ENCODE results near the gene SMAD6. TPM values are rescaled to one million over a fixed set of nuclear protein-coding genes. Genes with fewer than 3 reads are reported as not detected.

Gene SMAD6
- total and polyA plus RNA-seq, 2 experiments from 2014 or later, result 26.6 to 35.4 TPM

DNA sequence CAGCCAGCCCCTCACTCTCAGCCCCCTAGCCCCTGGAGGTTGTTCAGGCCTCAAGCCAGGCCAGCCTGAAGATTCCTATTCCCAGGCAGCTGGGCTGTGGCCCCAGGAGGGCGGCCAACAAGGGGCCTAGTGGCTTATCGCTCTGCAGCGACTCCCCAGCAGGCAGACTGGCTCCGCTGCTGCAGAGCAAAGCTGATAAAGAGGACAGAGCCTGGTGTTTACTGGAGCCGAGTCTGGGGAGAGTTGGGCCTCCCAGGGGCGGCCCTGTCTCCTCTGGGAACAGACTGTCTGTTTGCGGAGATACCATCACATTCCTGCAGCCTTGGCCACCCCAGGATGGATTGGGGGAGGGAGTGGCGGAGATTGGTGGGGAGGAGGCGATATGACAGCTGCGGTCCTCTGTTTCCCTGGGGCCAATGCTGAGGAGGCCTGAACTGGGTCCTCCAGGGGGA is 22.4 kb upstream of the SMAD6 start:
- no peak for TF ChIP-seq EZH2 (IDR thresholded peaks at IDR 0.05; ENCODE audit: borderline replicate concordance)
- TF ChIP-seq, protein P1, sequence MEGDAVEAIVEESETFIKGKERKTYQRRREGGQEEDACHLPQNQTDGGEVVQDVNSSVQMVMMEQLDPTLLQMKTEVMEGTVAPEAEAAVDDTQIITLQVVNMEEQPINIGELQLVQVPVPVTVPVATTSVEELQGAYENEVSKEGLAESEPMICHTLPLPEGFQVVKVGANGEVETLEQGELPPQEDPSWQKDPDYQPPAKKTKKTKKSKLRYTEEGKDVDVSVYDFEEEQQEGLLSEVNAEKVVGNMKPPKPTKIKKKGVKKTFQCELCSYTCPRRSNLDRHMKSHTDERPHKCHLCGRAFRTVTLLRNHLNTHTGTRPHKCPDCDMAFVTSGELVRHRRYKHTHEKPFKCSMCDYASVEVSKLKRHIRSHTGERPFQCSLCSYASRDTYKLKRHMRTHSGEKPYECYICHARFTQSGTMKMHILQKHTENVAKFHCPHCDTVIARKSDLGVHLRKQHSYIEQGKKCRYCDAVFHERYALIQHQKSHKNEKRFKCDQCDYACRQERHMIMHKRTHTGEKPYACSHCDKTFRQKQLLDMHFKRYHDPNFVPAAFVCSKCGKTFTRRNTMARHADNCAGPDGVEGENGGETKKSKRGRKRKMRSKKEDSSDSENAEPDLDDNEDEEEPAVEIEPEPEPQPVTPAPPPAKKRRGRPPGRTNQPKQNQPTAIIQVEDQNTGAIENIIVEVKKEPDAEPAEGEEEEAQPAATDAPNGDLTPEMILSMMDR (IDR thresholded peaks at IDR 0.05; ENCODE audit: poor library complexity), result no peak
- peak overlapping the region; percentile 90 for H3K27ac ChIP-seq
- 11% methylated on average over 10 of the region's 10 CpGs for WGBS (ENCODE audit: low lambda C conversion rate, missing lambda C conversion rate)
- peak; percentile 85 for DNase-seq (ENCODE audit: low spot score)
- H3K36me3 ChIP-seq (replicated peaks; ENCODE audit: insufficient read depth, low read depth), result no peaks in the 10 kb centered on the region
- H3K4me2 ChIP-seq, result peak overlapping the region; percentile 58
- H3K4me1 ChIP-seq (ENCODE audit: insufficient read depth), result peaks cover 28% of the 10 kb centered on the region
- H3K79me2 ChIP-seq, result no peaks in the 10 kb centered on the region
- H2AFZ ChIP-seq, result no peak overlapping the region
- no peak overlapping the region for H3K4me3 ChIP-seq
- no peaks in the 10 kb centered on the region for H3K27me3 ChIP-seq
- no peaks in the 10 kb centered on the region for H4K20me1 ChIP-seq (ENCODE audit: insufficient read depth, poor library complexity, severe bottlenecking)
- H3K9me2 ChIP-seq (replicated peaks; ENCODE audit: insufficient read depth), result no peaks in the 10 kb centered on the region
- H3K9me3 ChIP-seq (ENCODE audit: low read depth), result no peaks in the 10 kb centered on the region

DNA sequence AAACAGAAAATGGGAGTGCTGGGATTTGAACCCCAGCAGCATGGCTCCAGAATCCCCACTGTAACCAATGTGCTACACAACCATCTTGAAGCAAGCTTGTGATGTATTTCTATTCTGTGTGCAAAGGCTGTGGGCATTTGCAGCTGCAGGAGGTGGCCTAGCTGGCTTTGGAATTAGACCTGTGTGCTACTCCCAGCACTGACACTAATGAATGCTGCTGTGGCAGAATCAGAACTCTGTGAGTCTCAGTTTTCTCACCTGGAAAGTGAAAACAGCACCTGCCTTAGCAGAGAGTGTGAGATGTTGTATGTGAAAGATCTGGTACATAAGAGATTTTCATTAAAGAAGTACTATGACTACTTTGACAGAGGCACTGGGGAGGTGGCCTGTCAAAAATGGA is 21.5 kb upstream of the SMAD6 start:
- no peaks in the 10 kb centered on the region for H3K36me3 ChIP-seq (replicated peaks; ENCODE audit: insufficient read depth, low read depth)
- peak overlapping the region; percentile 90 for H3K27ac ChIP-seq
- H4K20me1 ChIP-seq (ENCODE audit: insufficient read depth, poor library complexity, severe bottlenecking), result no peaks in the 10 kb centered on the region
- H3K9me3 ChIP-seq (ENCODE audit: low read depth), result no peaks in the 10 kb centered on the region
- no peaks in the 10 kb centered on the region for H3K79me2 ChIP-seq
- H3K9me2 ChIP-seq (replicated peaks; ENCODE audit: insufficient read depth), result no peaks in the 10 kb centered on the region
- peaks cover 28% of the 10 kb centered on the region for H3K4me1 ChIP-seq (ENCODE audit: insufficient read depth)
- H2AFZ ChIP-seq, result no peak overlapping the region
- DNase-seq (ENCODE audit: low spot score), result no peak
- no peaks in the 10 kb centered on the region for H3K27me3 ChIP-seq
- peak overlapping the region; percentile 58 for H3K4me2 ChIP-seq
- no peak overlapping the region for H3K4me3 ChIP-seq
- TF ChIP-seq EZH2phosphoT487 (IDR thresholded peaks at IDR 0.05; ENCODE audit: low read depth, severe bottlenecking, unreplicated experiment), result no peak
- TF ChIP-seq, protein P1 (IDR thresholded peaks at IDR 0.05; ENCODE audit: poor library complexity), result no peak
- no peak for TF ChIP-seq EZH2 (IDR thresholded peaks at IDR 0.05; ENCODE audit: borderline replicate concordance)

DNA sequence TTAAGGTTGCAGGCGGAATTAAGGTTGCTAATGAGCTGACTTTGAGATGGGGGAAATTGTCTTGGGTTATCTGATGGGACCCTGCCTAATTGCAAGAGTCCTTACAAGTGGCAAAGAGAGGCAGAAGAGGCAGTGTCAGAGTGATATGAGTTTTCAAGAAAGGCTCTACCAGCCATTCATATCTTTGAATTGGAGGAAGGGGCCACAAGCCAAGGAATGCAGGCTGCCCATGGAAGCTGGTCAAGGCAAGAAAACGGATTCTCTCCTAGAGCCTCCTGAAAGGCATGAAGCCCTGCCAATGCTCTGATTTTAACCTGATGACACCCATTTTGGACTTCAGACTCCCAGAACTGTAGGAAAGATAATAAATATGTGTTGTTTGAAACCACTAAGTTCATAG is 20.6 kb upstream of the SMAD6 start:
- Histone ChIP-seq H3K27me3 (no peaks in the 10 kb centered on the region), H4K20me1 (ENCODE audit: insufficient read depth, poor library complexity, severe bottlenecking) (no peaks in the 10 kb centered on the region), H3K36me3 (replicated peaks; ENCODE audit: insufficient read depth, low read depth) (no peaks in the 10 kb centered on the region), H3K79me2 (no peaks in the 10 kb centered on the region), H3K27ac (no peak overlapping the region), H3K9me2 (replicated peaks; ENCODE audit: insufficient read depth) (no peaks in the 10 kb centered on the region), H2AFZ (no peak overlapping the region), H3K9me3 (ENCODE audit: low read depth) (no peaks in the 10 kb centered on the region), H3K4me1 (ENCODE audit: insufficient read depth) (peaks cover 28% of the 10 kb centered on the region), H3K4me2 (no peak overlapping the region), H3K4me3 (no peak overlapping the region)
- WGBS (ENCODE audit: low lambda C conversion rate, missing lambda C conversion rate), result 98% methylated on average over 2 of the region's 2 CpGs
- TF ChIP-seq EZH2phosphoT487 (IDR thresholded peaks at IDR 0.05; ENCODE audit: low read depth, severe bottlenecking, unreplicated experiment) (no peak), EZH2 (IDR thresholded peaks at IDR 0.05; ENCODE audit: borderline replicate concordance) (no peak)
- TF ChIP-seq, protein P1 (IDR thresholded peaks at IDR 0.05; ENCODE audit: poor library complexity), result no peak
- no peak for DNase-seq (ENCODE audit: low spot score)

DNA sequence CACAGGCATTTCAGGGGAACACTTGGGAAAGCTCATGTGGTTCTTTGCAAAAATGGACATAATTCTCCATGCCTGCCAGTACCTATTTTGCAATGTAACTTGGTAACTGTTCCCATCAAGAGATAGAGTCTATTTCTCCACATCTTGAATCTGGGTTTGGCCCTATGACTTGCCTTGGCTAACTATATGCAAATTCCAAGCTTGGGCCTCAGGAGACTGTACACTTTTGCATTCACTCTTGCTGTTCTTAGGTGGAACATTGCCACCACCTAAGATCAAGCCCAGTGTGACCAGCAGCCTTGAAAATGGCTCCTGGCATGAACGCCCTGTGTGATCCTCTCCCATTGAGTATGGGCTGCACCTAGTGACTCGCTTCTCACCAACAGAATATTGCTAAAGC is 19.8 kb upstream of the SMAD6 start:
- Histone ChIP-seq H3K4me1 (ENCODE audit: insufficient read depth) (peaks cover 28% of the 10 kb centered on the region), H3K79me2 (no peaks in the 10 kb centered on the region), H2AFZ (no peak overlapping the region), H3K9me3 (ENCODE audit: low read depth) (no peaks in the 10 kb centered on the region), H3K4me3 (no peak overlapping the region), H3K9me2 (replicated peaks; ENCODE audit: insufficient read depth) (no peaks in the 10 kb centered on the region), H4K20me1 (ENCODE audit: insufficient read depth, poor library complexity, severe bottlenecking) (no peaks in the 10 kb centered on the region), H3K27ac (no peak overlapping the region), H3K36me3 (replicated peaks; ENCODE audit: insufficient read depth, low read depth) (no peaks in the 10 kb centered on the region), H3K27me3 (no peaks in the 10 kb centered on the region), H3K4me2 (no peak overlapping the region)
- no peak for DNase-seq (ENCODE audit: low spot score)
- TF ChIP-seq EZH2 (IDR thresholded peaks at IDR 0.05; ENCODE audit: borderline replicate concordance) (no peak), EZH2phosphoT487 (IDR thresholded peaks at IDR 0.05; ENCODE audit: low read depth, severe bottlenecking, unreplicated experiment) (no peak)
- TF ChIP-seq, protein P1 (IDR thresholded peaks at IDR 0.05; ENCODE audit: poor library complexity), result no peak
- WGBS (ENCODE audit: low lambda C conversion rate, missing lambda C conversion rate), result 100% methylated on average over 2 of the region's 2 CpGs

Measured in hepatocyte (in vitro differentiated cells).